ENCODE data around the gene TIMM8B.

GRCh38 chr11:112127056-112127455, 40.5 kb upstream of the TIMM8B start:
- no peak for TF ChIP-seq POLR2AphosphoS5 (IDR thresholded peaks at IDR 0.05; ENCODE audit: control insufficient read depth, insufficient read depth, low read depth, low read length)
- no peak for TF ChIP-seq ZBTB5 (IDR thresholded peaks at IDR 0.05)
- no peak for TF ChIP-seq CTCF (IDR thresholded peaks at IDR 0.05 in 2 of 3, conservative IDR thresholded peaks at IDR 0.05 in 1 of 3; ENCODE audit: insufficient read depth in 2 of 3, low read depth in 1 of 3, low read length in 3 of 3)
- no peak for TF ChIP-seq TRIM24 (IDR thresholded peaks at IDR 0.05)
- TF ChIP-seq GTF2E2 (tag; IDR thresholded peaks at IDR 0.05), result no peak
- no peak for TF ChIP-seq GABPA (tag; conservative IDR thresholded peaks at IDR 0.05; ENCODE audit: low read depth)
- TF ChIP-seq RFX5 (IDR thresholded peaks at IDR 0.05; ENCODE audit: low read depth, low read length), result no peak
- TF ChIP-seq, protein P1, sequence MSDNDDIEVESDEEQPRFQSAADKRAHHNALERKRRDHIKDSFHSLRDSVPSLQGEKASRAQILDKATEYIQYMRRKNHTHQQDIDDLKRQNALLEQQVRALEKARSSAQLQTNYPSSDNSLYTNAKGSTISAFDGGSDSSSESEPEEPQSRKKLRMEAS (CRISPR knock-in tag; IDR thresholded peaks at IDR 0.05), result no peak
- TF ChIP-seq ZNF121 (CRISPR knock-in tag; conservative IDR thresholded peaks at IDR 0.05), result no peak
- no peak for TF ChIP-seq CHD4 (IDR thresholded peaks at IDR 0.05; ENCODE audit: insufficient read depth, insufficient replicate concordance, low read depth, low read length, poor library complexity, severe bottlenecking)
- no peak for TF ChIP-seq ZNF639 (CRISPR knock-in tag; conservative IDR thresholded peaks at IDR 0.05 in 1 of 2, IDR thresholded peaks at IDR 0.05 in 1 of 2)
- TF ChIP-seq POLR2A (conservative IDR thresholded peaks at IDR 0.05), result no peak
- no peak for TF ChIP-seq YY1 (IDR thresholded peaks at IDR 0.05; ENCODE audit: borderline replicate concordance in 1 of 3, control insufficient read depth in 1 of 3, extremely low read depth in 1 of 3, insufficient read depth in 3 of 3, insufficient read length in 1 of 3, insufficient replicate concordance in 2 of 3, low read depth in 1 of 3, low read length in 2 of 3)
- TF ChIP-seq ZNF766 (CRISPR knock-in tag; conservative IDR thresholded peaks at IDR 0.05), result no peak
